ENCODE data around the gene TPRG1L. TPM values are rescaled to one million over a fixed set of nuclear protein-coding genes. Genes with fewer than 3 reads are reported as not detected.

Gene TPRG1L
- total and polyA plus RNA-seq, 2 of the 4 experiments (the other 2 are of a cell fraction) = 25.3 to 39.5 TPM

GRCh38 chr1:3575993-3576392, 48.8 kb upstream of the TPRG1L start:
- no peak overlapping the region for H3K56ac ChIP-seq (ENCODE audit: extremely low read depth, insufficient read depth, low read length)
- H4K20me1 ChIP-seq (ENCODE audit: insufficient read depth, low read length) = no peaks in the 10 kb centered on the region
- no peak overlapping the region for H2BK5ac ChIP-seq (ENCODE audit: low read depth, low read length, poor library complexity, severe bottlenecking)
- no peak for ATAC-seq (ENCODE audit: low read depth)
- no peak for DNase-seq
- H2BK120ac ChIP-seq (ENCODE audit: low read depth, low read length) = no peak overlapping the region
- H3K14ac ChIP-seq (replicated peaks; ENCODE audit: low read depth, low read length) = no peak overlapping the region
- no peak overlapping the region for H2AK5ac ChIP-seq (ENCODE audit: low read depth, low read length)
- H3K4me1 ChIP-seq (ENCODE audit: control insufficient read depth, insufficient read depth, low read length) = peaks cover 2% of the 10 kb centered on the region; the same call in 1 of the 2 replicates
- no peak overlapping the region for H2BK15ac ChIP-seq (ENCODE audit: low read depth, low read length)
- H3K9me1 ChIP-seq (ENCODE audit: insufficient read depth, low read length) = no peaks in the 10 kb centered on the region
- H3K18ac ChIP-seq (ENCODE audit: low read depth, low read length) = no peak overlapping the region
- dilution Hi-C loops (cut with HindIII; ENCODE audit: low sequenced_read_pairs, unreplicated experiment) = no loop called here
- H4K91ac ChIP-seq (ENCODE audit: insufficient read depth, low read depth, low read length) = no peak overlapping the region
- H4K5ac ChIP-seq (ENCODE audit: low read depth, low read length) = no peak overlapping the region
- intact Hi-C loops (cut with micrococcal nuclease) = no loop called here
- TF ChIP-seq FOS (IDR thresholded peaks at IDR 0.05; ENCODE audit: low read depth, low read length) (no peak), SMC3 (IDR thresholded peaks at IDR 0.05; ENCODE audit: low read depth, low read length) (no peak), RCOR1 (IDR thresholded peaks at IDR 0.05; ENCODE audit: insufficient replicate concordance, low read length) (no peak), CTCF (conservative IDR thresholded peaks at IDR 0.05; ENCODE audit: low read depth, low read length) (no peak), BHLHE40 (IDR thresholded peaks at IDR 0.05; ENCODE audit: low read depth, low read length) (no peak), MXI1 (IDR thresholded peaks at IDR 0.05; ENCODE audit: borderline replicate concordance, low read depth, low read length) (no peak), MAZ (IDR thresholded peaks at IDR 0.05; ENCODE audit: borderline replicate concordance, low read depth, low read length) (no peak), USF2 (IDR thresholded peaks at IDR 0.05; ENCODE audit: low read depth, low read length) (no peak), ELK1 (IDR thresholded peaks at IDR 0.05; ENCODE audit: borderline replicate concordance, low read depth, low read length) (no peak), RAD21 (IDR thresholded peaks at IDR 0.05; ENCODE audit: low read length) (no peak), MAFK (IDR thresholded peaks at IDR 0.05; ENCODE audit: low read depth, low read length) (no peak), NFE2L2 (IDR thresholded peaks at IDR 0.05; ENCODE audit: low read depth, low read length) (no peak), CHD1 (IDR thresholded peaks at IDR 0.05; ENCODE audit: low read depth, low read length) (no peak), RFX5 (IDR thresholded peaks at IDR 0.05; ENCODE audit: low read depth, low read length) (no peak), POLR2A (IDR thresholded peaks at IDR 0.05; ENCODE audit: low read depth, low read length) (no peak), CEBPB (IDR thresholded peaks at IDR 0.05; ENCODE audit: low read depth, low read length) (no peak)
- H3K4me3 ChIP-seq (ENCODE audit: insufficient read depth, low read depth, low read length) = no peak overlapping the region
- no peaks in the 10 kb centered on the region for H3K79me1 ChIP-seq (ENCODE audit: low read depth in 1 of 2, low read length in 2 of 2)
- no TSS peak for BruUV-seq (replicated peaks)
- H2AFZ ChIP-seq (replicated peaks; ENCODE audit: low read length, poor library complexity) = no peak overlapping the region
- H2AK9ac ChIP-seq (replicated peaks; ENCODE audit: low read depth, low read length, poor library complexity) = no peak overlapping the region
- H3K4me2 ChIP-seq (ENCODE audit: low read depth, low read length) = no peak overlapping the region
- POLR2A ChIA-PET (ENCODE audit: unreplicated experiment) = no interaction called here
- peaks cover 6% of the 10 kb centered on the region; the same call in 1 of the 2 replicates for H3K27me3 ChIP-seq (ENCODE audit: control insufficient read depth, insufficient read depth, low read length)
- H4K8ac ChIP-seq (ENCODE audit: low read depth in 2 of 2, low read length in 2 of 2) = no peak overlapping the region
- H2BK20ac ChIP-seq (ENCODE audit: low read depth, low read length) = no peak overlapping the region
- no peak overlapping the region for H3K23ac ChIP-seq (ENCODE audit: low read depth, low read length)
- CTCF ChIA-PET = no interaction called here
- no peaks in the 10 kb centered on the region for H3K9me3 ChIP-seq (ENCODE audit: control insufficient read depth, insufficient read depth, low read length)
- H3K36me3 ChIP-seq (ENCODE audit: control insufficient read depth, insufficient read depth, low read length) = no peaks in the 10 kb centered on the region
- H3K4ac ChIP-seq (ENCODE audit: low read depth, low read length) = no peak overlapping the region
- in situ Hi-C loops (cut with MboI; ENCODE audit: low sequenced_read_pairs) = no loop called here
- WGBS, 2 experiments (ENCODE audit: extremely low coverage in 2 of 2, insufficient read length in 1 of 2) = 74% methylated on average over 9 of the region's 15 CpGs; no CpG with 5 or more reads in 1 of the 2 experiments
- no peak overlapping the region for H3K9ac ChIP-seq (ENCODE audit: low read depth, low read length)
- H3K27ac ChIP-seq (ENCODE audit: insufficient read depth, low read length) = no peak overlapping the region

Data from IMR-90 (cell line).